Calu3 (cell line): ENCODE measurements around the gene GOLGA8T. TPM values are rescaled to one million over a fixed set of nuclear protein-coding genes. Genes with fewer than 3 reads are reported as not detected.
"Not testable (repeated sequence)": the region's sequence is repeated elsewhere in the genome, so short reads cannot be mapped to it uniquely, and the experiment has no call there.

ENCODE experiments used
- Bru-seq: library from RNA; stranded (reverse); fragments of 400-500 nt; gene quantifications from one replicate; lab custom pipeline; 2021; lab: Mats Ljungman, UMichigan
- BruChase-seq, 2 experiments: library from RNA; stranded (reverse); fragments of 400-500 nt; gene quantifications; one replicate each; lab custom pipeline; 2021; lab: Mats Ljungman, UMichigan
- BruUV-seq: library from RNA; stranded (reverse); fragments of 400-500 nt; replicated peaks from 2 replicates; lab custom pipeline; 2021; lab: Mats Ljungman, UMichigan
- CTCF ChIA-PET: fragments of 300-600 bp; sonication (Branson Sonifier 250); formaldehyde crosslinking; loops from one replicate; lab custom pipeline; 2022; ENCODE audit warnings: antibody characterized with exemption; lab: Charles Lee
- DNase-seq: peaks from one replicate; pipeline ENCODE4 v3.0.0; 2022
- H3K27ac Mint-ChIP-seq: one replicate; pipeline ENCODE4 v1.8.0; 2022; ENCODE audit warnings: mixed read lengths; ENCODE audit not compliant: unreplicated experiment
- H3K27me3 Mint-ChIP-seq: one replicate; pipeline ENCODE4 v1.8.0; 2022; ENCODE audit warnings: mixed read lengths; ENCODE audit not compliant: unreplicated experiment
- H3K36me3 Mint-ChIP-seq: one replicate; pipeline ENCODE4 v1.8.0; 2022; ENCODE audit warnings: mild to moderate bottlenecking, moderate library complexity, mixed read lengths; ENCODE audit not compliant: insufficient read depth, unreplicated experiment
- H3K4me1 Mint-ChIP-seq: one replicate; pipeline ENCODE4 v1.8.0; 2022; ENCODE audit warnings: mild to moderate bottlenecking, low read depth, mixed read lengths; ENCODE audit not compliant: unreplicated experiment
- H3K4me3 Mint-ChIP-seq: one replicate; pipeline ENCODE4 v1.8.0; 2022; ENCODE audit warnings: mild to moderate bottlenecking, low read depth, moderate library complexity, mixed read lengths; ENCODE audit not compliant: unreplicated experiment
- H3K9me3 Mint-ChIP-seq: one replicate; pipeline ENCODE4 v1.8.0; 2022; ENCODE audit warnings: low read depth, mixed read lengths; ENCODE audit not compliant: unreplicated experiment
- intact Hi-C: fragments of 100-400 bp; cut with micrococcal nuclease; formaldehyde crosslinking; loops from one replicate; pipeline ENCODE4 v1.10.0; 2022; ENCODE audit not compliant: unreplicated experiment
- long read RNA-seq: library from polyadenylated mRNA; stranded (forward); transcript quantifications from one replicate; pipeline ENCODE4 v2.0.0, GENCODE V29; 2022
- total RNA-seq: library from RNA; stranded (reverse); gene quantifications from 2 replicates; pipeline ENCODE4 v1.2.3, GENCODE V29; 2022

GOLGA8T gene
- total RNA-seq (not detected in 2 replicates), Bru-seq, nascent RNA (not detected), BruChase-seq, experiment 1, labeled RNA remaining after a 6-hour chase (not detected), BruChase-seq, experiment 2, labeled RNA remaining after a 2-hour chase (not detected)
- long read RNA-seq: 0 reads

DNA sequence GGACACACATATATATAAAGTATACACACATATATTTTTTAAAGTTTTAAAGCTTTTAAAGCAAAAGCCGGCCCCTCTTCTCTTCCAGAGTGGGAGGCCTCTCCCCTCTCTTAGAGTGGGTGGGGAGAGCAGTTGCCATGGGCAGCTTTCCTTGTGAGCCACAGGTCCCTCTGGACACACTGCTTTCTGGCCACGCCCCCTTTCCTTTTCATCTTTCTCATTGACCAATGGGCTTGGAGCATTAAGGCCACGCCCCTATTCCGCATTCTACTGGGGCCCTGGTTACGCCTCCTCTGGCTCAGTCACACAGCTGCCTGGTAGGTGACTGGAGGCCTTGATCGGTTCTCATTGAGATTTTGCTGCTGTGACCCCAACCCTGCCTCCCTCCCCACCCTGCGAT is at the start of gene GOLGA8T:
GOLGA8T (plus strand) TSS at position 301 of the 400 bp plus-strand sequence; CDS start at position 399, 98 bp downstream.
- H3K9me3 Mint-ChIP-seq, H3K4me1 Mint-ChIP-seq, H3K36me3 Mint-ChIP-seq, DNase-seq, H3K27ac Mint-ChIP-seq, intact Hi-C loops, BruUV-seq, H3K27me3 Mint-ChIP-seq, CTCF ChIA-PET, H3K4me3 Mint-ChIP-seq: not testable (repeated sequence)

DNA sequence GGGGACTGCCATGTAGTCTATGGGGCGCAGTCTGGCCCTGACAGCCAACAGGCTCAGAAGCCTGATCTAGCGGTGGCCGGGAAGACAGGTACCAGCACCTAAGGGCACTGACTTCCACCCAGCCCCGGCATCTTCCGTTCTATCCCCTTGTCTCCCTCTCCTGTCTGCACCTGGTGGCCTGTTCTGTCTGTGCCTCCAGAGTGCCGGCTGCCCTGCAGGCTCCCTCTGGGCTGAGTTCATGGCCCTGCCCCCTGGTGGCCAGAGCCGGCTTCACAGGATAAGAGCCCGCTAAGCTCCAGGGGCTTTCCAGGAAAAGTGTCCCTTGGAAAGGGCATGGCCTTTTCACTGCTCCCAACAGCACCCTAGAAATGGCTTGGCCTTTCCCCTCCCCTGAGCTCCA is 37.0 kb upstream of the GOLGA8T start:
- H3K27me3 Mint-ChIP-seq, H3K36me3 Mint-ChIP-seq, H3K4me1 Mint-ChIP-seq, H3K4me3 Mint-ChIP-seq, H3K9me3 Mint-ChIP-seq, intact Hi-C loops, CTCF ChIA-PET, DNase-seq, H3K27ac Mint-ChIP-seq, BruUV-seq: not testable (repeated sequence)

DNA sequence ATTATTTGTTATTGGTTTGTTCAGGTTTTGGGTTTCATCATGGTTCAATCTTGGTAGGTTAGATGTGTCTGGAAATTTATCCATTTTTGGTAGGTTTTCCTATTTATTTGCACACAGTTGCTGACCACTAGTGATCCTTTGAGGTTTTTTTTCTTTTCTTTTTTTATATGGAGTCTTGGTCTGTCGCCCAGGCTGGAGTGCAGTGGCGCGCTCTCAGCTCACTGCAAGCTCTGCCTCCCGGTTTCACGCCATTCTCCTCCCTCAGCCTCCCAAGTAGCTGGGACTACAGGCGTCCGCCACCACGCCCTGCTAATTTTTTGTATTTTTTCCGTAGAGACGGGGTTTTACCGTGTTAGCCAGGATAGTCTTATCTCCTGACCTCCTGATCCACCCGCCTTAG is 32.0 kb upstream of the GOLGA8T start:
- not testable (repeated sequence) for DNase-seq

GRCh38 chr15:30103941-30104507 is 30.8 kb upstream of the GOLGA8T start:
- CTCF ChIA-PET, H3K4me1 Mint-ChIP-seq, H3K27ac Mint-ChIP-seq, H3K36me3 Mint-ChIP-seq, H3K4me3 Mint-ChIP-seq, H3K9me3 Mint-ChIP-seq, intact Hi-C loops, DNase-seq, H3K27me3 Mint-ChIP-seq, BruUV-seq: not testable (repeated sequence)

More for the DNA sequence above, 32.0 kb upstream of the GOLGA8T start:
- H3K4me3 Mint-ChIP-seq, H3K4me1 Mint-ChIP-seq, BruUV-seq, H3K27me3 Mint-ChIP-seq, H3K36me3 Mint-ChIP-seq, H3K9me3 Mint-ChIP-seq, intact Hi-C loops, CTCF ChIA-PET, H3K27ac Mint-ChIP-seq: not testable (repeated sequence)

DNA sequence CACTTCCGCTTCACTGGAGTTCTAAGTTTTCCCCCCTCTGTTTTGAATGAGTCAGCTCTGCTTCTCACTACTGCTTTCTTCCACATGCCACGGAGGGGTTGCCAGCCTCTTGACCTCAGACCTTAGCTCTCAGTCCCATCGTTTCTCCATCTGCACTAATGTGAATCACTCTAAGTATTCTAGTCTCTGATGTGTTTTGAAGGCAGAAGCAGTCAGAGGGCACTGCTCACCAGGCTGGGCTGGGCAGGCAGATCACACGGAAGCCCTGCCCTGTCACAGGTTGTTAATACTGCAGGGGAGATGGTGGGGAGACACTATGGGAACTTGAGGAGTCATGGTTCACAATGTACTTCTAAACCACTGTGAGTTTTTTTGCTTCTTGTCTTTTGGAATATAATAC is 24.3 kb upstream of the GOLGA8T start:
- H3K36me3 Mint-ChIP-seq, H3K27me3 Mint-ChIP-seq, H3K4me1 Mint-ChIP-seq, DNase-seq, intact Hi-C loops, CTCF ChIA-PET, BruUV-seq, H3K9me3 Mint-ChIP-seq, H3K27ac Mint-ChIP-seq, H3K4me3 Mint-ChIP-seq: not testable (repeated sequence)

DNA sequence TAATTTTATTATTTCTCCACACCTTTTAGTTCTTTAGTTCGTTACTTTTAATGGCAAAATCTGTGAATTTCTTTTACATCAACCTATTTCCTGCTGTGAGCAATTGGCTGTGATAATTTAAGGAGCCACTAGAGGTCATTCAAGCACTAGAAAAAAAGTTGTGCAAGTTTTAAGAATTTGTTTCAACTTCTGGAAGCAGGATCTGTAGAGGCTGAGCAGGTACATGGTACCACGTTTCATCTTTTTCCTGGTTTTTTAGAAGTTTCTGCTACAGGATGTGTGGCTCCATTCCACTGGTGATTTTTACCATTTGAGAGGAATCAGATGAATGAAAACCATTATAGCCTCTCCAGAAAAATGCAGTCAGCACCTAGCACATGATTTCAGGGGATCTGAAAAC is 4.8 kb upstream of the GOLGA8T start:
- H3K9me3 Mint-ChIP-seq, H3K27ac Mint-ChIP-seq, DNase-seq, H3K4me1 Mint-ChIP-seq, H3K4me3 Mint-ChIP-seq, H3K36me3 Mint-ChIP-seq, BruUV-seq, CTCF ChIA-PET, H3K27me3 Mint-ChIP-seq, intact Hi-C loops: not testable (repeated sequence)

GRCh38 chr15:30143246-30143645 is 8.4 kb downstream of the GOLGA8T start:
- DNase-seq, H3K4me3 Mint-ChIP-seq, H3K36me3 Mint-ChIP-seq, H3K27ac Mint-ChIP-seq, CTCF ChIA-PET, H3K9me3 Mint-ChIP-seq, intact Hi-C loops, H3K4me1 Mint-ChIP-seq, H3K27me3 Mint-ChIP-seq, BruUV-seq: not testable (repeated sequence)

DNA sequence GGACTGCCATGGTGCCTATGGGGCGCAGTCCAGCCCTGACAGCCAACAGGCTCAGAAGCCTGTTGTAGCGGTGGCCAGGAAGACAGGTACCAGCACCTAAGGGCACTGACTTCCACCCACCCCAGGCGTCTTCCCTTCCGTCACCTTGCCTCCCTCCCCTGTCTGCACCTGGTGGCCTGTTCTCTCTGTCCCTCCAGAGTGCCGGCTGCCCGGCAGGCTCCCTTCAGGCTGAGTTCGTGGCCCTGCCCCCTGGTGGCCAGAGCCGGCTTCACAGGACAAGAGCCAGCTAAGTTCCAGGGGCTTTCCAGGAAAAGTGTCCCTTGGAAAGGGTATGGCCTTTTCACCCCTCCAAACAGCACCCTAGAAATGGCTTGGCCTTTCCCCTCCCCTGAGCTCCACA is 15.0 kb downstream of the GOLGA8T start:
- BruUV-seq, CTCF ChIA-PET, H3K27ac Mint-ChIP-seq, DNase-seq, H3K9me3 Mint-ChIP-seq, intact Hi-C loops, H3K4me3 Mint-ChIP-seq, H3K27me3 Mint-ChIP-seq, H3K36me3 Mint-ChIP-seq, H3K4me1 Mint-ChIP-seq: not testable (repeated sequence)

DNA sequence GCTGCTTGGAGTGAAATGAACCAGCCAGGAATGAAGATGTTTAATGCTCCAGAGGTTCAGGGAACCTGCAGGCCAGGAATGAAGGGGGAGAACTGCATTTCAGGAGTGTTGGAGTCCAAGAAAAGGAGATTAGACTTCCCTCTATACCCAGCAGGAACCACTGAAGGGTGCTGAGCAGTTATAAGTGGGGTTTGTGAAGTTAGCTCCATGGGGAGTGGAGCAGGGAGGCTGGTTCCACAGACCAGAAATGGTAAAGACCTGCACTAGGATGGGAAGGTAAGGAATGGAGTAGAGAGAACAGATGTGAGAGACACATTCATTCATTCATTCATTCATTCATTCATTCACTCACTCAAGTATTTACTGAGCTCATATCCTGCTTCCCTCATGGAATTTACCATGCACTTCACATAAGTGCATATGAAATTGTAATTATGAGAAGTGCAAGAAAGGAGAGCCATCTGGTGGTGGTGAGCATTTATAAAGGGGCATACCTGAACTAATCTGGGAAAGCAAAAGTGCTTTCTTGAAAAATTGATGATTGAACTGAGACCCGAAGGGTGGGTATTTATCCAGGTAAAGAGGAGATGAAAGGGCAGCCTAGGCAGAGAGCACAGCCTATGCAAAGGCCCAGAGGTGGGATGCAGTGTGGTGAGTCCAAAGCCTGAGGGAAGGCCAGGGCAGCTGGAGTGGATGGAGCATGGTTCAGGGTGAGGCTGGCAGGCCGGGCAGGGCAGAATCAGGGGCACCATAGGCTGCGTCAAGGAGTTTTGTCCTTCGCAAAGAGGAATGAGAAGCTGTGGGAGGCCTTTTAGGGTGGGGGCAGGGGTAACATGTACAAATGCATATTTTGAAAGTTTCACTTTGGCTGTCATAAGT is 27.9 kb downstream of the GOLGA8T start:
- H3K4me3 Mint-ChIP-seq, H3K27me3 Mint-ChIP-seq, H3K36me3 Mint-ChIP-seq, H3K4me1 Mint-ChIP-seq, CTCF ChIA-PET, H3K9me3 Mint-ChIP-seq, BruUV-seq, DNase-seq, H3K27ac Mint-ChIP-seq, intact Hi-C loops: not testable (repeated sequence)
